Transverse colon (tissue), 4 donors: ENCODE measurements around the gene TNC. TPM values are rescaled to one million over a fixed set of nuclear protein-coding genes. Genes with fewer than 3 reads are reported as not detected.

Experiments used
- DNase-seq: peaks from one replicate; pipeline ENCODE4 v3.0.0-alpha.2; 2019
- H3K27ac ChIP-seq, 4 donors: fragments of 200-600 bp; sonication (generic); 2 replicates each; pipeline ENCODE4 v1.5.1; 2016 to 2018; ENCODE audit warnings: inconsistent platforms in 4 of 4
- H3K27me3 ChIP-seq: fragments of 200-600 bp; sonication (generic); 2 replicates; pipeline ENCODE4 v1.5.1; 2017; ENCODE audit warnings: inconsistent platforms
- H3K36me3 ChIP-seq, 4 donors: fragments of 200-600 bp; sonication (generic); 2 replicates each; pipeline ENCODE4 v1.5.1; 2017 to 2019; ENCODE audit warnings: inconsistent platforms in 4 of 4
- H3K4me1 ChIP-seq, 4 donors: fragments of 200-600 bp; sonication (generic); 2 replicates each; pipeline ENCODE4 v1.5.1; 2017 to 2020; ENCODE audit warnings: inconsistent platforms in 4 of 4
- H3K4me3 ChIP-seq, 4 donors: fragments of 200-600 bp; sonication (generic); 1 replicate in 1 of 4; 2 replicates in 3 of 4; pipeline versions ENCODE4 v1.5.1 to v1.6.1; 2017 to 2019; ENCODE audit warnings: inconsistent platforms in 4 of 4
- H3K9me3 ChIP-seq, 2 donors: fragments of 200-600 bp; sonication (generic); 2 replicates each; pipeline ENCODE4 v1.5.1; 2017 to 2019; ENCODE audit warnings: inconsistent platforms in 2 of 2
- CTCF ChIP-seq, 5 experiments: fragments of 200-600 bp in 3 of 5; fragments of 450-650 bp in 2 of 5; sonication (generic) in 3 of 5; IDR thresholded peaks; 1 replicate in 2 of 5; 2 replicates in 3 of 5; pipeline ENCODE4 v1.5.1; 2016 to 2017; ENCODE audit warnings: antibody characterized with exemption in 5 of 5, inconsistent platforms in 3 of 5, mild to moderate bottlenecking in 2 of 5, moderate library complexity in 1 of 5
- EP300 ChIP-seq: sonication (generic); formaldehyde crosslinking; IDR thresholded peaks from one replicate; pipeline ENCODE4 v1.6.1; 2017; ENCODE audit warnings: antibody characterized with exemption, low read depth
- POLR2A ChIP-seq: fragments of 450-650 bp; IDR thresholded peaks from one replicate; pipeline ENCODE4 v1.6.1; 2016; ENCODE audit warnings: antibody characterized with exemption, mild to moderate bottlenecking, moderate library complexity
- POLR2AphosphoS5 ChIP-seq, 3 donors: sonication (generic); formaldehyde crosslinking; IDR thresholded peaks; one replicate each; pipeline ENCODE4 v1.6.1; 2016; ENCODE audit warnings: antibody characterized with exemption in 3 of 3
- whole genome bisulfite sequencing, 2 donors: methylation state at CpG; one replicate each; pipeline ENCODE4 v1.1.5; 2018; ENCODE audit warnings: low coverage in 1 of 2; 5-methylcytosine and 5-hydroxymethylcytosine counted together
- in situ Hi-C, 4 donors: fragments of 200-750 bp; cut with MboI; loops; one replicate each; pipeline versions ENCODE4 v1.15.0 to v1.15.1; 2017; ENCODE audit warnings: low sequenced_read_pairs in 3 of 4, low pct_ligation_motif_present in 1 of 4, low pct_unique_long_range_greater_than_20kb in 1 of 4
- intact Hi-C: fragments of 100-400 bp; cut with DNase I; formaldehyde crosslinking; loops from one replicate; pipeline ENCODE4 v1.15.1; 2023; ENCODE audit warnings: low total_unique reads
- total RNA-seq, 4 donors: library from RNA; depleted of rRNA; stranded (reverse); fragments of >200 nt; gene quantifications; one replicate each; pipeline ENCODE4 v1.1.0, GENCODE V29; 2016

Gene TNC
- total RNA-seq, 4 donors from 2014 or later, result 29.4 to 316 (median 61.9) TPM

GRCh38 chr9:115010874-115011273 is 107.1 kb downstream of the TNC start:
- H3K27ac ChIP-seq, result no peak overlapping the region
- intact Hi-C loops (loop anchor here (5.0 to 10.0 kb wide), 2 partner anchors 329 to 514 kb away; partner anchors contain the start of gene TEX48), in situ Hi-C loops (loop anchor here (5.0 to 25.0 kb wide), 9 partner anchors 99 to 606 kb away; no protein-coding TSS in a partner anchor)

GRCh38 chr9:115008536-115009270 is 109.3 kb downstream of the TNC start:
- H3K9me3 ChIP-seq, result no peaks in the 10 kb centered on the region
- no peak overlapping the region for H3K27ac ChIP-seq
- no peaks in the 10 kb centered on the region for H3K27me3 ChIP-seq
- H3K4me3 ChIP-seq, result no peak overlapping the region
- no peak for DNase-seq
- TF ChIP-seq EP300, result no peak
- TF ChIP-seq POLR2AphosphoS5 (IDR thresholded peaks at IDR 0.05), result no peak
- TF ChIP-seq CTCF (IDR thresholded peaks at IDR 0.05), result no peak
- TF ChIP-seq POLR2A, result no peak
- intact Hi-C loops (no loop called here), in situ Hi-C loops (loop anchor here in 1 of 4 donors (25.0 kb wide), 1 partner anchor 571 kb away; no protein-coding TSS in a partner anchor)
- 66 to 81% methylated on average over 5 to 7 of the region's 7 CpGs for WGBS, 2 donors
- H3K36me3 ChIP-seq, result no peaks in the 10 kb centered on the region
- no peaks in the 10 kb centered on the region for H3K4me1 ChIP-seq

More at GRCh38 chr9:115010874-115011273, 107.1 kb downstream of the TNC start:
- 71% methylated on average over 3 of the region's 3 CpGs; no CpG with 5 or more reads in 1 of the 2 donors for WGBS, 2 donors
- DNase-seq, result no peak
- no peak overlapping the region for H3K4me3 ChIP-seq
- no peaks in the 10 kb centered on the region for H3K4me1 ChIP-seq
- H3K36me3 ChIP-seq, result no peaks in the 10 kb centered on the region
- H3K27me3 ChIP-seq, result no peaks in the 10 kb centered on the region
- no peaks in the 10 kb centered on the region for H3K9me3 ChIP-seq
- TF ChIP-seq CTCF (IDR thresholded peaks at IDR 0.05), result no peak
- TF ChIP-seq POLR2A, result no peak
- no peak for TF ChIP-seq POLR2AphosphoS5 (IDR thresholded peaks at IDR 0.05)
- no peak for TF ChIP-seq EP300

DNA sequence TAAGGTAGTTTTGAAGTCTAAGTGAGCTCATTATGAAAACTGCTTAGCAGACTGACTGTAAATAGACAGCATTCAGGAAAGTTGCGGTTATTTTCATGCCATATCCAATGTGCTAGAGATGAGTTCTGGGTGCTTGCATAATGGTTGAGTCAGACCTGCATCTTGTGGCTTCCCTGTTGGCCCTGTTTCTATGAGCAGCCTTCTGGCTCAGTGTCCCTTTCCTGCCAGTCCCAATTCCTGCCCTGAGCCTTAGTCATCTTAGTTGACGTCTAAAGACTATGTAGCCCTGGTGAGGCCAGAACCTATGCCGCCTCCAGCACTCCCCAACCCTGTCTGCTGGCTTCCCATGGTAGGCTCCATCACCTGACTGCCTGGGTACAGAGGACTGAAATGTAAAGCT is 111.3 kb downstream of the TNC start:
- Histone ChIP-seq H3K27me3 (no peaks in the 10 kb centered on the region), H3K4me1 (no peaks in the 10 kb centered on the region), H3K36me3 (no peaks in the 10 kb centered on the region), H3K27ac (no peak overlapping the region), H3K4me3 (no peak overlapping the region), H3K9me3 (no peaks in the 10 kb centered on the region)
- TF ChIP-seq CTCF (IDR thresholded peaks at IDR 0.05) (no peak), POLR2AphosphoS5 (IDR thresholded peaks at IDR 0.05) (no peak), POLR2A (no peak), EP300 (no peak)
- 69 to 75% methylated on average over 1 to 3 of the region's 3 CpGs for WGBS, 2 donors
- intact Hi-C loops, result no loop called here
- no peak for DNase-seq
- in situ Hi-C loops, result loop anchor here in 1 of 4 donors (25.0 kb wide), 1 partner anchor 569 kb away; no protein-coding TSS in a partner anchor

- no peak overlapping the region for H3K4me3 ChIP-seq
- intact Hi-C loops, result no loop called here
- no peaks in the 10 kb centered on the region for H3K4me1 ChIP-seq
- H3K27me3 ChIP-seq, result no peaks in the 10 kb centered on the region
- DNase-seq, result no peak
- no peaks in the 10 kb centered on the region for H3K36me3 ChIP-seq
- in situ Hi-C loops, result loop anchor here in 1 of 4 donors (25.0 kb wide), 1 partner anchor 568 kb away; no protein-coding TSS in a partner anchor
- no peaks in the 10 kb centered on the region for H3K9me3 ChIP-seq
- H3K27ac ChIP-seq, result no peak overlapping the region
- 83 to 89% methylated on average over 4 of the region's 4 CpGs for WGBS, 2 donors
- TF ChIP-seq POLR2AphosphoS5 (IDR thresholded peaks at IDR 0.05) (no peak), POLR2A (no peak), EP300 (no peak), CTCF (IDR thresholded peaks at IDR 0.05) (no peak)
These were observed 112.6 kb downstream of the TNC start for GRCh38 chr9:115005322-115005721.
